ENCODE results near the gene GGN. TPM values are rescaled to one million over a fixed set of nuclear protein-coding genes. Genes with fewer than 3 reads are reported as not detected.
"Not testable (repeated sequence)": the region's sequence is repeated elsewhere in the genome, so short reads cannot be mapped to it uniquely, and the experiment has no call there.

The GGN gene
- total RNA-seq, 4 donors from 2014 or later: 0.33 to 2.2 (median 0.91) TPM; not detected in 1

- H3K27me3 ChIP-seq: peaks cover 0 to 50% (median 9%) of the 10 kb centered on the region in 4 donors
- 94% methylated on average over 2 of the region's 2 CpGs for WGBS
- intact Hi-C loops (cut with DNase I): no loop called here
- H3K27ac ChIP-seq (replicated peaks in 1 of 4): no peak overlapping the region
- no peaks in the 10 kb centered on the region for H3K9me3 ChIP-seq
- TF ChIP-seq CTCF (IDR thresholded peaks at IDR 0.05) (no peak), POLR2A (IDR thresholded peaks at IDR 0.05; ENCODE audit: low read depth) (no peak), EP300 (IDR thresholded peaks at IDR 0.05) (no peak)
- H3K4me3 ChIP-seq: no peak overlapping the region
- no peak for DNase-seq (ENCODE audit: extremely low spot score)
- H3K36me3 ChIP-seq: no peaks in the 10 kb centered on the region
- H3K4me1 ChIP-seq: peaks cover 0 to 9% (median 8%) of the 10 kb centered on the region in 4 donors
Observed at GRCh38 chr19:38429811-38430156, 42.0 kb upstream of the GGN start.

GRCh38 chr19:38429055-38429810, 41.4 kb upstream of the GGN start:
- no peak overlapping the region for H3K4me3 ChIP-seq
- 63% methylated on average over 14 of the region's 14 CpGs for WGBS
- H3K36me3 ChIP-seq: no peaks in the 10 kb centered on the region
- H3K27me3 ChIP-seq: peaks cover 0 to 50% (median 6%) of the 10 kb centered on the region in 4 donors
- H3K9me3 ChIP-seq: no peaks in the 10 kb centered on the region
- DNase-seq (ENCODE audit: extremely low spot score): no peak
- H3K4me1 ChIP-seq: peaks cover 0 to 9% (median 8%) of the 10 kb centered on the region in 4 donors
- TF ChIP-seq POLR2A (IDR thresholded peaks at IDR 0.05; ENCODE audit: low read depth): no peak
- no peak for TF ChIP-seq CTCF (IDR thresholded peaks at IDR 0.05)
- TF ChIP-seq POLR2AphosphoS5 (IDR thresholded peaks at IDR 0.05): no peak
- no peak for TF ChIP-seq EP300 (IDR thresholded peaks at IDR 0.05)
- no peak overlapping the region for H3K27ac ChIP-seq (replicated peaks in 1 of 4)
- intact Hi-C loops (cut with DNase I): no loop called here

- intact Hi-C loops (cut with DNase I); H3K4me3 ChIP-seq; DNase-seq (ENCODE audit: extremely low spot score); H3K36me3 ChIP-seq; H3K27ac ChIP-seq (replicated peaks in 1 of 4); H3K9me3 ChIP-seq; H3K4me1 ChIP-seq: not testable (repeated sequence)
- WGBS: 68% methylated on average over 17 of the region's 17 CpGs
- peaks cover 0 to 50% (median 3%) of the 10 kb centered on the region in 4 donors for H3K27me3 ChIP-seq
Observed at GRCh38 chr19:38427035-38427677, 39.3 kb upstream of the GGN start.

GRCh38 chr19:38425810-38426466, 38.1 kb upstream of the GGN start, which contains the start of gene RASGRP4:
Gene RASGRP4, minus strand, starts transcription at chr19:38426219. Its CDS starts 128 bp downstream, at chr19:38426091.
- 24% methylated on average over 19 of the region's 20 CpGs for WGBS
- TF ChIP-seq POLR2A (IDR thresholded peaks at IDR 0.05; ENCODE audit: low read depth) (no peak), POLR2AphosphoS5 (IDR thresholded peaks at IDR 0.05) (no peak), EP300 (IDR thresholded peaks at IDR 0.05) (no peak), CTCF (IDR thresholded peaks at IDR 0.05) (no peak)

GRCh38 chr19:38425222-38425809, 37.5 kb upstream of the GGN start:
- TF ChIP-seq POLR2A (IDR thresholded peaks at IDR 0.05; ENCODE audit: low read depth): no peak
- no peak for TF ChIP-seq POLR2AphosphoS5 (IDR thresholded peaks at IDR 0.05)
- no peak for TF ChIP-seq CTCF (IDR thresholded peaks at IDR 0.05)
- TF ChIP-seq EP300 (IDR thresholded peaks at IDR 0.05): no peak
- intact Hi-C loops (cut with DNase I): no loop called here
- no peak overlapping the region for H3K27ac ChIP-seq (replicated peaks in 1 of 4)
- DNase-seq (ENCODE audit: extremely low spot score): no peak
- H3K9me3 ChIP-seq: no peaks in the 10 kb centered on the region
- no peaks in the 10 kb centered on the region for H3K4me1 ChIP-seq
- WGBS: 78% methylated on average over 7 of the region's 7 CpGs
- H3K36me3 ChIP-seq: no peaks in the 10 kb centered on the region
- H3K4me3 ChIP-seq: peak overlapping the region; percentile 28 to 37 (median 34)
- peaks cover 0 to 54% (median 3%) of the 10 kb centered on the region in 4 donors for H3K27me3 ChIP-seq

More at GRCh38 chr19:38425810-38426466, 38.1 kb upstream of the GGN start, which contains the start of gene RASGRP4:
- no peak for DNase-seq (ENCODE audit: extremely low spot score)
- Histone ChIP-seq H3K4me1 (no peaks in the 10 kb centered on the region), H3K4me3 (peak within 1 kb of the TSS; percentile 28 to 37 (median 34)), H3K9me3 (no peaks in the 10 kb centered on the region), H3K27me3 (peaks cover 0 to 50% (median 3%) of the 10 kb centered on the region in 4 donors), H3K36me3 (no peaks in the 10 kb centered on the region), H3K27ac (replicated peaks in 1 of 4) (no peak within 1 kb of the TSS)
- intact Hi-C loops (cut with DNase I): no loop called here

Data from esophagus muscularis mucosa (tissue), 4 donors.